ENCODE data around the gene RASSF3. TPM values are rescaled to one million over a fixed set of nuclear protein-coding genes. Genes with fewer than 3 reads are reported as not detected.

The RASSF3 gene
- total and polyA plus RNA-seq, 2 of the 13 experiments (the other 11 are each of a cell fraction or from before 2014, with no cell fraction given) = 15.5 to 16.0 TPM

GRCh38 chr12:64665514-64665913 lies 55.2 kb downstream of the RASSF3 start (continued):
- TF ChIP-seq ZNF687 (CRISPR knock-in tag; IDR thresholded peaks at IDR 0.05) (no peak), HNF1A (IDR thresholded peaks at IDR 0.05; ENCODE audit: low read depth) (no peak), HNF1A (CRISPR knock-in tag; IDR thresholded peaks at IDR 0.05; ENCODE audit: borderline replicate concordance) (no peak), SAP130 (CRISPR knock-in tag; IDR thresholded peaks at IDR 0.05; ENCODE audit: low read depth) (peak; percentile 30; the same call in 1 of the 2 replicates), ZNF24 (IDR thresholded peaks at IDR 0.05) (no peak), ZNF234 (CRISPR knock-in tag; conservative IDR thresholded peaks at IDR 0.05) (no peak), ZBTB37 (CRISPR knock-in tag; IDR thresholded peaks at IDR 0.05) (no peak)

Data from HepG2 (cell line).